WTC11 (cell line): ENCODE data around the gene METTL13. TPM values are rescaled to one million over a fixed set of nuclear protein-coding genes. Genes with fewer than 3 reads are reported as not detected.
A peak's percentile ranks its signal among the peaks of the same experiment; 100 is the strongest.

Experiments
- ATF6 ChIP-seq: sonication (generic); formaldehyde crosslinking; IDR thresholded peaks from 2 replicates; pipeline ENCODE4 v1.8.1; 2023; ENCODE audit warnings: mild to moderate bottlenecking, missing genetic modification reagents
- CBFB ChIP-seq: sonication (generic); formaldehyde crosslinking; IDR thresholded peaks from 2 replicates; pipeline ENCODE4 v1.8.1; 2022; ENCODE audit warnings: mild to moderate bottlenecking, low read depth, missing genetic modification reagents
- E2F1 ChIP-seq: sonication (generic); formaldehyde crosslinking; IDR thresholded peaks from 2 replicates; pipeline ENCODE4 v1.8.0; 2022; ENCODE audit warnings: mild to moderate bottlenecking, missing genetic modification reagents
- ESRRA ChIP-seq: sonication (generic); formaldehyde crosslinking; IDR thresholded peaks from 2 replicates; pipeline ENCODE4 v1.8.1; 2022; ENCODE audit warnings: mild to moderate bottlenecking, missing genetic modification reagents, borderline replicate concordance
- IRF2 ChIP-seq: sonication (generic); formaldehyde crosslinking; IDR thresholded peaks from 2 replicates; pipeline ENCODE4 v1.8.0; 2022; ENCODE audit warnings: low read depth, missing genetic modification reagents, borderline replicate concordance
- MYBL2 ChIP-seq: sonication (generic); formaldehyde crosslinking; IDR thresholded peaks from 2 replicates; pipeline ENCODE4 v1.8.1; 2023; ENCODE audit warnings: mild to moderate bottlenecking, moderate library complexity, missing genetic modification reagents
- NFATC4 ChIP-seq: fragments of 250-450 bp; sonication (Bioruptor Pico); IDR thresholded peaks from 2 replicates; pipeline ENCODE4 v1.9.0; 2021; ENCODE audit warnings: mild to moderate bottlenecking
- OVOL2 ChIP-seq: fragments of 250-450 bp; sonication (Bioruptor Pico); IDR thresholded peaks from 2 replicates; pipeline ENCODE4 v1.9.0; 2021; ENCODE audit warnings: mild to moderate bottlenecking, borderline replicate concordance
- RORB ChIP-seq: fragments of 250-450 bp; sonication (Bioruptor Pico); IDR thresholded peaks from 2 replicates; pipeline ENCODE4 v1.9.0; 2021; ENCODE audit warnings: mild to moderate bottlenecking
- TEAD1 ChIP-seq: sonication (generic); formaldehyde crosslinking; IDR thresholded peaks from 2 replicates; pipeline ENCODE4 v1.8.0; 2022; ENCODE audit warnings: mild to moderate bottlenecking, missing genetic modification reagents
- TP53 ChIP-seq: sonication (generic); formaldehyde crosslinking; IDR thresholded peaks from 2 replicates; pipeline ENCODE4 v1.8.1; 2023; ENCODE audit warnings: mild to moderate bottlenecking, missing genetic modification reagents
- ZNF121 ChIP-seq: sonication (generic); formaldehyde crosslinking; IDR thresholded peaks from 2 replicates; pipeline ENCODE4 v1.8.0; 2023; ENCODE audit warnings: missing genetic modification reagents
- ZNF138 ChIP-seq: sonication (generic); formaldehyde crosslinking; conservative IDR thresholded peaks from 2 replicates; pipeline ENCODE4 v1.8.1; 2022; ENCODE audit warnings: mild to moderate bottlenecking, moderate library complexity, missing genetic modification reagents
- ZNF232 ChIP-seq: sonication (generic); formaldehyde crosslinking; IDR thresholded peaks from 2 replicates; pipeline ENCODE4 v1.8.0; 2022; ENCODE audit warnings: mild to moderate bottlenecking, missing genetic modification reagents
- ZNF263 ChIP-seq: sonication (generic); formaldehyde crosslinking; IDR thresholded peaks from 2 replicates; pipeline ENCODE4 v1.8.1; 2022; ENCODE audit warnings: low read depth, mild to moderate bottlenecking, moderate library complexity, missing genetic modification reagents
- ZNF317 ChIP-seq: sonication (generic); formaldehyde crosslinking; IDR thresholded peaks from 2 replicates; pipeline ENCODE4 v1.8.1; 2023; ENCODE audit warnings: low read depth, mild to moderate bottlenecking, moderate library complexity, missing genetic modification reagents, borderline replicate concordance
- ZNF423 ChIP-seq: fragments of 250-450 bp; sonication (Bioruptor Pico); IDR thresholded peaks from 2 replicates; pipeline ENCODE4 v2.1.2; 2022; ENCODE audit warnings: mild to moderate bottlenecking, moderate library complexity
- ZNF425 ChIP-seq: fragments of 250-450 bp; sonication (Bioruptor Pico); conservative IDR thresholded peaks from 2 replicates; pipeline ENCODE4 v1.9.0; 2021; ENCODE audit warnings: mild to moderate bottlenecking
- ZNF512 ChIP-seq: sonication (generic); formaldehyde crosslinking; IDR thresholded peaks from 2 replicates; pipeline ENCODE4 v1.8.1; 2022; ENCODE audit warnings: missing genetic modification reagents, borderline replicate concordance
- ZNF671 ChIP-seq: fragments of 250-450 bp; sonication (Bioruptor Pico); IDR thresholded peaks from 2 replicates; pipeline ENCODE4 v1.8.0; 2021; ENCODE audit warnings: mild to moderate bottlenecking
- total RNA-seq: library from RNA; stranded (reverse); gene quantifications from 3 replicates; pipeline ENCODE4 v1.2.3, GENCODE V29; 2021
- TF ChIP-seq, protein P1 (sequence below): sonication (generic); formaldehyde crosslinking; IDR thresholded peaks from 2 replicates; pipeline ENCODE4 v1.8.1; 2023; ENCODE audit warnings: mild to moderate bottlenecking, missing genetic modification reagents, moderate library complexity
- TF ChIP-seq, protein P2 (sequence below): sonication (generic); formaldehyde crosslinking; IDR thresholded peaks from 2 replicates; pipeline ENCODE4 v1.8.0; 2023; ENCODE audit warnings: mild to moderate bottlenecking, missing genetic modification reagents
- TF ChIP-seq, protein P3 (sequence below): fragments of 250-450 bp; sonication (Bioruptor Pico); IDR thresholded peaks from 2 replicates; pipeline ENCODE4 v1.9.0; 2021; ENCODE audit warnings: mild to moderate bottlenecking
- TF ChIP-seq, protein P4 (sequence below): fragments of 250-450 bp; sonication (Bioruptor Pico); IDR thresholded peaks from 2 replicates; pipeline ENCODE4 v1.9.0; 2021; ENCODE audit warnings: mild to moderate bottlenecking

METTL13 gene
- total RNA-seq, 1 experiment from 2014 or later, result 46.5 TPM

DNA sequence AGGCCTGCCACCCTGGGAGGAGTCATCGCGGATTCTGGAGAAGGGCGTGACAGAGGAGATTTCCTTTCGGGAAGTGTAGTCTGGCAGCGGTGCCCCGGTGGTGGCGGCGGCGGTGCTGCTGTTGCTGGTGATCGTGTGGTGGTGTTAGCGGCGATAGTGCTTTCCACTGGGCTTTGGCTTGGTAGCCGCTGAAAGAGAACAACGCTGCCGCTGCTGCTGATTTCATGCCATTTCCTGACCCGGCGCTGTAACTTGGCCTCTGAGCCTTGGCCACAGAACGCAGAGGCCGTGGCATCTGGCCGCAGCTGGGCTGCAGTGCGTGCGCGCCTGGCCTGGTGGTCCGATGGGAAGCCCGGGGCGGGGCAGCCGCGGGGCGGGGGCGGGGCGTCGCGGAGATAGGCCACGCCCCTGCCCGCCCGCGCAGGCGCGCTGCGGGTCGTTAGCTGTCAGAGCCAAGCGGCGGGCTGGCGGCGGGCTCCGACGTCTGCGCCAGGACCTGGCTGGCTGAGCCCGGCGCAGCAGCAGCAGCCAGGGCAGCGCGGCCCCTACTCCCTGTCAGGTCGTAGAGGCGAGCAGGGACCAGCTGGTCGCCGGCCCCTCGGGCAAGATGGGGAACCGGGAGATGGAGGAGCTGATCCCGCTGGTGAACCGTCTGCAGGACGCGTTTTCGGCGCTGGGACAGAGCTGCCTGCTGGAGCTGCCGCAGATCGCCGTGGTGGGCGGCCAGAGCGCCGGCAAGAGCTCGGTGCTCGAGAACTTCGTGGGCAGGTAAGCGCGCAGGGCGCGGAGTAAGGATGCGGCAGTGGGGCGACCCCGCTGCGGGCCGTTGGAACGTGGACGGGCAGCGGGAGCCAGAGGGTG is 59.8 kb downstream of the METTL13 start, which contains the start of gene DNM3 (continued):
- no peak for TF ChIP-seq TEAD1
- TF ChIP-seq ZNF423 (CRISPR knock-in tag), result no peak
- TF ChIP-seq ZNF121 (CRISPR knock-in tag), result peak; percentile 100
- no peak for TF ChIP-seq ZNF425
- no peak for TF ChIP-seq RORB (CRISPR knock-in tag)
- TF ChIP-seq, protein P1, sequence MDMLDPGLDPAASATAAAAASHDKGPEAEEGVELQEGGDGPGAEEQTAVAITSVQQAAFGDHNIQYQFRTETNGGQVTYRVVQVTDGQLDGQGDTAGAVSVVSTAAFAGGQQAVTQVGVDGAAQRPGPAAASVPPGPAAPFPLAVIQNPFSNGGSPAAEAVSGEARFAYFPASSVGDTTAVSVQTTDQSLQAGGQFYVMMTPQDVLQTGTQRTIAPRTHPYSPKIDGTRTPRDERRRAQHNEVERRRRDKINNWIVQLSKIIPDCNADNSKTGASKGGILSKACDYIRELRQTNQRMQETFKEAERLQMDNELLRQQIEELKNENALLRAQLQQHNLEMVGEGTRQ (CRISPR knock-in tag), result 0 out of 2 replicates have a peak, but pooled peaks have one; percentile 5
- TF ChIP-seq ESRRA (CRISPR knock-in tag), result no peak
- no peak for TF ChIP-seq ZNF263 (CRISPR knock-in tag)
- TF ChIP-seq, protein P2, sequence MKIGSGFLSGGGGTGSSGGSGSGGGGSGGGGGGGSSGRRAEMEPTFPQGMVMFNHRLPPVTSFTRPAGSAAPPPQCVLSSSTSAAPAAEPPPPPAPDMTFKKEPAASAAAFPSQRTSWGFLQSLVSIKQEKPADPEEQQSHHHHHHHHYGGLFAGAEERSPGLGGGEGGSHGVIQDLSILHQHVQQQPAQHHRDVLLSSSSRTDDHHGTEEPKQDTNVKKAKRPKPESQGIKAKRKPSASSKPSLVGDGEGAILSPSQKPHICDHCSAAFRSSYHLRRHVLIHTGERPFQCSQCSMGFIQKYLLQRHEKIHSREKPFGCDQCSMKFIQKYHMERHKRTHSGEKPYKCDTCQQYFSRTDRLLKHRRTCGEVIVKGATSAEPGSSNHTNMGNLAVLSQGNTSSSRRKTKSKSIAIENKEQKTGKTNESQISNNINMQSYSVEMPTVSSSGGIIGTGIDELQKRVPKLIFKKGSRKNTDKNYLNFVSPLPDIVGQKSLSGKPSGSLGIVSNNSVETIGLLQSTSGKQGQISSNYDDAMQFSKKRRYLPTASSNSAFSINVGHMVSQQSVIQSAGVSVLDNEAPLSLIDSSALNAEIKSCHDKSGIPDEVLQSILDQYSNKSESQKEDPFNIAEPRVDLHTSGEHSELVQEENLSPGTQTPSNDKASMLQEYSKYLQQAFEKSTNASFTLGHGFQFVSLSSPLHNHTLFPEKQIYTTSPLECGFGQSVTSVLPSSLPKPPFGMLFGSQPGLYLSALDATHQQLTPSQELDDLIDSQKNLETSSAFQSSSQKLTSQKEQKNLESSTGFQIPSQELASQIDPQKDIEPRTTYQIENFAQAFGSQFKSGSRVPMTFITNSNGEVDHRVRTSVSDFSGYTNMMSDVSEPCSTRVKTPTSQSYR (CRISPR knock-in tag), result peak; percentile 3; the same call in 1 of the 2 replicates
- TF ChIP-seq MYBL2 (CRISPR knock-in tag), result no peak
- TF ChIP-seq E2F1 (CRISPR knock-in tag), result no peak
- TF ChIP-seq, protein P3, sequence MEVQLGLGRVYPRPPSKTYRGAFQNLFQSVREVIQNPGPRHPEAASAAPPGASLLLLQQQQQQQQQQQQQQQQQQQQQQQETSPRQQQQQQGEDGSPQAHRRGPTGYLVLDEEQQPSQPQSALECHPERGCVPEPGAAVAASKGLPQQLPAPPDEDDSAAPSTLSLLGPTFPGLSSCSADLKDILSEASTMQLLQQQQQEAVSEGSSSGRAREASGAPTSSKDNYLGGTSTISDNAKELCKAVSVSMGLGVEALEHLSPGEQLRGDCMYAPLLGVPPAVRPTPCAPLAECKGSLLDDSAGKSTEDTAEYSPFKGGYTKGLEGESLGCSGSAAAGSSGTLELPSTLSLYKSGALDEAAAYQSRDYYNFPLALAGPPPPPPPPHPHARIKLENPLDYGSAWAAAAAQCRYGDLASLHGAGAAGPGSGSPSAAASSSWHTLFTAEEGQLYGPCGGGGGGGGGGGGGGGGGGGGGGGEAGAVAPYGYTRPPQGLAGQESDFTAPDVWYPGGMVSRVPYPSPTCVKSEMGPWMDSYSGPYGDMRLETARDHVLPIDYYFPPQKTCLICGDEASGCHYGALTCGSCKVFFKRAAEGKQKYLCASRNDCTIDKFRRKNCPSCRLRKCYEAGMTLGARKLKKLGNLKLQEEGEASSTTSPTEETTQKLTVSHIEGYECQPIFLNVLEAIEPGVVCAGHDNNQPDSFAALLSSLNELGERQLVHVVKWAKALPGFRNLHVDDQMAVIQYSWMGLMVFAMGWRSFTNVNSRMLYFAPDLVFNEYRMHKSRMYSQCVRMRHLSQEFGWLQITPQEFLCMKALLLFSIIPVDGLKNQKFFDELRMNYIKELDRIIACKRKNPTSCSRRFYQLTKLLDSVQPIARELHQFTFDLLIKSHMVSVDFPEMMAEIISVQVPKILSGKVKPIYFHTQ (CRISPR knock-in tag), result no peak
- TF ChIP-seq ZNF138 (CRISPR knock-in tag), result no peak
- TF ChIP-seq IRF2 (CRISPR knock-in tag), result no peak
- TF ChIP-seq ATF6 (CRISPR knock-in tag), result no peak
- TF ChIP-seq TP53 (CRISPR knock-in tag), result no peak
- TF ChIP-seq ZNF512 (CRISPR knock-in tag), result no peak
- TF ChIP-seq ZNF232 (CRISPR knock-in tag), result no peak
- TF ChIP-seq NFATC4 (CRISPR knock-in tag), result no peak
- 0 out of 2 replicates have a peak, but pooled peaks have one; percentile 8 for TF ChIP-seq CBFB
- no peak for TF ChIP-seq ZNF671
- TF ChIP-seq ZNF317 (CRISPR knock-in tag), result no peak
- TF ChIP-seq, protein P4, sequence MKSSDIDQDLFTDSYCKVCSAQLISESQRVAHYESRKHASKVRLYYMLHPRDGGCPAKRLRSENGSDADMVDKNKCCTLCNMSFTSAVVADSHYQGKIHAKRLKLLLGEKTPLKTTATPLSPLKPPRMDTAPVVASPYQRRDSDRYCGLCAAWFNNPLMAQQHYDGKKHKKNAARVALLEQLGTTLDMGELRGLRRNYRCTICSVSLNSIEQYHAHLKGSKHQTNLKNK (CRISPR knock-in tag), result no peak
- TF ChIP-seq OVOL2, result no peak
